ENCODE results near the gene CFAP410.

The CFAP410 gene

DNA sequence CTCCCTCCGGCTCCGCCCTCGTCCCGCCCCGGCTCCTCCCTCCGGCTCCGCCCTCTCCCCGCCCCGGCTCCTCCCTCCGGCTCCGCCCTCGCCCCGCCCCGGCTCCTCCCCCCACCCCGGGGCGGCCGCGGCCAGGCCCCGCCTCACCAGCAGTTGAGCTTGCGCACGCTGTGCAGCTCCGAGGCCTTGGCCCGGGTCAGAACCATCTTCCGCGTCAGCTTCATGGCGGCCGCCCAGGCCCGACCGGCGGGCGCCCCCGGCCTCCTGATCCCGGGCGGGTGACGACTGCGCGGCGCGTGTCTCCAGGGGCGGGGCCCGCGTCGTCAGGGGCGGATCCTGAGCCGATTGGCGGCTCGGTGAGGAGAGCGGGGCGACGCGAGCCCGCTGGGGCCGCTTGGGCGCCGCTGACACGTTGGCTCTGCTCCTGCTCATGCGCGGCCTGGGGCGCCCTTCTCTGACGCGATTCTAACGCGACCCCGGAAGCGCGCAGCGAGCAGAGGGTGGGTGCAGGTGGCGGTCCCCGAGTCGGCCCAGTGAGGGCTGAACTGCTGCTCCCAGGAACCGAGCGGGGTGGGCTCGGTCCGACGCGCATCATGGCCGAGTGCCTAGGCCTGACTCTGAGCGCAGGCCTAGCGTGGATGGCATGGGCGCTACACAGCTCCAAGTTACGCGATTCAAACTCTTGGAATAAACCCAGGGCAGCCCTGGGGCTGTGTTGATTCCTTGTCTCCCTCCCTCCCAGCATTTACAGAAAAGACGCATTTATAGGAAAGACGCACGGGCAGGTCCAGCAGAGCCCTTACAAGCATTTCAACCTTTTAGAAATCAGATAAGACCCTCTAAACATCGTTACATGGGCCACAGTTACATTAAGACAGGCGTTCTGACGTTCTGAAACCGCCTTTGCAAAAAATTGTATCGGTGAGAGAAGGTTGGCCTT, at the start of gene CFAP410:
Gene CFAP410, minus strand, starts transcription at position 420 of the 940 bp plus-strand sequence. Its CDS starts 196 bp downstream, at position 224.
- peaks cover 27% of the 10 kb centered on the region for H3K4me1 Mint-ChIP-seq
- peak within 1 kb of the TSS; percentile 98 for H3K4me3 Mint-ChIP-seq
- peak within 1 kb of the TSS; percentile 97 for H3K27ac Mint-ChIP-seq
- no peaks in the 10 kb centered on the region for H3K36me3 Mint-ChIP-seq
- H3K9me3 Mint-ChIP-seq, result no peaks in the 10 kb centered on the region
- H3K27me3 Mint-ChIP-seq, result no peaks in the 10 kb centered on the region

DNA sequence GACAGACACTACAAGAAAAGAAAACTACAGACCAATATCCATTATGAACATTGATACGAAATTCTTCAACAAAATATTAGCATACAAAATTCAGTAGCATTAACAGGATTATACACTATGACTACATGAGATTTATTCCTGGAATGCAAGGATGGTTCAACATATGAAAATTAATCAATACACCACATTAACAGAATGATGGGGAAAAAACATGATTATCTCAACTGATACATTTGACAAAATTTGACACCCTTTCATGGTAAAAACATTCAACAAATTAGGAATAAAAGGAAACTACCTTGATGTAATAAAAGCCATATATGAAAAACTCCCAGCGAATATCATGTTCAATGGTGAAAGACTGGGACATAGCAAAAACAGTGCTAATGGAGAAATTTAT, 45.8 kb upstream of the CFAP410 start:
- no peaks in the 10 kb centered on the region for H3K27me3 Mint-ChIP-seq
- H3K36me3 Mint-ChIP-seq, result peaks cover 20% of the 10 kb centered on the region
- no peak overlapping the region for H3K4me3 Mint-ChIP-seq
- H3K27ac Mint-ChIP-seq, result no peak overlapping the region
- H3K9me3 Mint-ChIP-seq, result peaks cover 5% of the 10 kb centered on the region
- H3K4me1 Mint-ChIP-seq, result no peaks in the 10 kb centered on the region

DNA sequence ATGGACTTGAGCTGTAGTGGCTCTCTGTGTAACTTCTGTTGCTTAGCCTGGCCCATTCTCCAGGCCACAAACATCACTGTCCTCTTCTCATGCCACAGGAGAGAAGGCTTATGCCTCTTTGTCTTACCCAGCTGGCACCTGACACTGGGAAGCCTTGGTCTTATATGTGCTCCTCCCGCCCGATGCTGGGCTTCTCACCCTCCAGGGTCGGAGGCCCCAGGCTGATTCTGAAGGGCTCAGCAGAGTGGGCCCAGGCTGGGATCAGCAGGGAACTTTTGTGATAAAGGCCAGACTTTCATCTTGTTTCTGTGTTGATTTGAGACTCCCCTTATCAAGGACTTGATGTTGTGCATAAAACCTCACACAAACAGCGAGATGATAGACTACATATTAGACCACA, 44.0 kb upstream of the CFAP410 start:
- peaks cover 5% of the 10 kb centered on the region for H3K9me3 Mint-ChIP-seq
- H3K36me3 Mint-ChIP-seq, result peaks cover 20% of the 10 kb centered on the region
- no peak overlapping the region for H3K27ac Mint-ChIP-seq
- H3K4me1 Mint-ChIP-seq, result no peaks in the 10 kb centered on the region
- H3K4me3 Mint-ChIP-seq, result no peak overlapping the region
- H3K27me3 Mint-ChIP-seq, result no peaks in the 10 kb centered on the region

DNA sequence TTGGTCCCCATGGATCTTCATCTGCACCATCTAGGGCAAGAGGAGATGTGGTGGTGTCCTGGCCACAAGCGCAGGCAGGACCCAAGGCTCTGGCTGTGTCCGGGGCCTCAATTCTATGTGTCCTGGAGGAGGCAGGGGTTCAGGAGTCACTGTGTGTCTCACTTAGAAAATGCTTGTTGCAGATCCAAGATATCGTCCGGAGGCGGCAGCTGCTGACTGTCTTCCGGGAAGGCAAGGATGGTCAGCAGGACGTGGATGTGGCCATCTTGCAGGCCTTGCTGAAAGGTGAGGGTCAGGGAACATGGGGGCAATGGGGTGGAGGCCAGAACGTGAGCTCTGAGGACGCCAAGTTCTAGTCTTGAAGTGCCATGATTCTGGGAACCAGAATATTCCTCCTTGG, 43.3 kb upstream of the CFAP410 start:
- Mint-ChIP-seq H3K36me3 (peaks cover 19% of the 10 kb centered on the region), H3K27me3 (no peaks in the 10 kb centered on the region), H3K9me3 (peaks cover 5% of the 10 kb centered on the region), H3K4me1 (no peaks in the 10 kb centered on the region), H3K4me3 (no peak overlapping the region), H3K27ac (no peak overlapping the region)

DNA sequence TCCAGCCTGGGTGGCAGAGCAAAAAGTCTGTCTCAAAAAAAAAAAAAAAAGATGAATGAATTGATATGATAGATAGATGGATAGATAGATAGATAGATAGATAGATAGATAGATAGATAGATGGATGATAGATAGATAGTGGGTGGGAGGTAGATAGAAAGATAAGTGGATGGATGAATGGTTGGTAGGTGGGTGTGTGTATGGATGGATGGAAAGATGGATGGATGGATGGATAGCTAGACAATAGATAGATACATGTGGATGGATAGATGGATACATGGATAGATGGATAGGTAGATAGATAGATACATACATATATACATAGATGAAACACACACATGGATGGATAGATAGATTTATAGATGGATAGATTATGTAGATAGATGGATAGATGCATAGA, 42.7 kb upstream of the CFAP410 start:
- Mint-ChIP-seq H3K9me3 (peaks cover 5% of the 10 kb centered on the region), H3K36me3 (peaks cover 19% of the 10 kb centered on the region), H3K27ac (no peak overlapping the region), H3K4me3 (no peak overlapping the region), H3K4me1 (no peaks in the 10 kb centered on the region), H3K27me3 (no peaks in the 10 kb centered on the region)

DNA sequence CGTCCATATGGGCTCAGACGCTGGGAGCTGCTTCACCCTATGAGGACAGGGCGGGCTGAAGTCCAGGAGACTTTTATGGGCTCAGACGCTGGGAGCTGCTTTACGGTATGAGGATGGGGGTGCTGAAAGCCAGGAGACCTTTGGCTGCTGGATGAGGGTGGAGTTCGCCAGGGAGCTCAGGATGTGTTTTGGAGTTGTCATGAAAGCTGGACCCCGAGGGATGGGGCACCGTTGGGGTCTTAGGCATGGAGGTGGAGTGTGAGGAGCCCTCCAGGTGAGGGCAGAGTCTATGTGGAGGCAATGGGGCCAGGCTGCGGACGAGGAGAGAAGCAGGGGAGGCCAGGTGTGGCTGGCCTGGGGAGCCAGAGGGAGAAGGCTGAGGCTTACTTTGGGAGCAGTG, 41.7 kb upstream of the CFAP410 start:
- no peak overlapping the region for H3K27ac Mint-ChIP-seq

DNA sequence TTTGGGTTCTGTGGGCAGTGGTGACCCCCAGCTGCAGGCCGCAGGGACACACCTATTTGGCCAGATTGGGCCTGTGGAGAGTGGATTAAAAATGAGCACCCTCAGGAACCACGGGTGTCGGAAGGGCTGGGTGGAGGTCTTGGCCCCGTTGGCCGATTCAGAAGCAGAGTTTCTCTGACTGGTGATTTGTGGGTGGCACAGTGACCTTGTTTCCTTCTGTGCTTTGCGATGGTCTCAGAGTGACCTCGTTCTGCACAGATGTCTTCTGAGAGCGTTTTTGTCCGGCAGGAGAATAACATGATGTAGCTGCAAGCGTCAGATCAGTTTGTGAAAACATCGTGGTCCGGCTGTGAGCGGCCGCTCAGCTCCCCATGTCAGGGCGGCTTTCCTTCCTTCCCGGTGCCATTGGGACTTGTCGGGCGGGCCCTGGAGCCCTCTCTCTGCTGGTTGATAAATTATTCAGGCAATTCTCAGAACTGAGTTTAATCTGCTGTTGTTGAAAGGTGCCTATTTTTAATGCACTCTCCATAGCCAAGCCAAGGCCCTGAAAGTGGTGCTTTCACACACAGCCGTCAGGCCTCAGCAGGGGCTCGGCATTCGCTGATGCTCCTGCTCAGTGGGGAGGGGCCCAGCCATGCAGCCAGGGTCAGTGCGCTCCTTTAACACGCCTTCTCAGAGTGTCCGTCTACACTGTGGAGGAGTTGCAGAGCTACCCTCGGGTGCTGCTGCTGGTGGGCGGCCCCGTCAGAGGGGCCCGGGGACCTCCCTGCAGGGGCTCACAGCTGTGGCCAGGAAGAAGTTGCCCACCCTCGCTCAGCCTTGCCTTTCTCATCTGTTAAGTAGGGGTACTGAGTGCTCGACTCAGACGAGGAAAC, 41.0 kb upstream of the CFAP410 start:
- Mint-ChIP-seq H3K27me3 (no peaks in the 10 kb centered on the region), H3K4me1 (peaks cover 9% of the 10 kb centered on the region), H3K9me3 (peaks cover 5% of the 10 kb centered on the region), H3K36me3 (peaks cover 19% of the 10 kb centered on the region), H3K4me3 (no peak overlapping the region), H3K27ac (no peak overlapping the region)

More for the DNA sequence above, 41.7 kb upstream of the CFAP410 start:
- Mint-ChIP-seq H3K4me1 (peaks cover 2% of the 10 kb centered on the region), H3K27me3 (no peaks in the 10 kb centered on the region), H3K4me3 (no peak overlapping the region), H3K36me3 (peaks cover 19% of the 10 kb centered on the region), H3K9me3 (peaks cover 5% of the 10 kb centered on the region)

DNA sequence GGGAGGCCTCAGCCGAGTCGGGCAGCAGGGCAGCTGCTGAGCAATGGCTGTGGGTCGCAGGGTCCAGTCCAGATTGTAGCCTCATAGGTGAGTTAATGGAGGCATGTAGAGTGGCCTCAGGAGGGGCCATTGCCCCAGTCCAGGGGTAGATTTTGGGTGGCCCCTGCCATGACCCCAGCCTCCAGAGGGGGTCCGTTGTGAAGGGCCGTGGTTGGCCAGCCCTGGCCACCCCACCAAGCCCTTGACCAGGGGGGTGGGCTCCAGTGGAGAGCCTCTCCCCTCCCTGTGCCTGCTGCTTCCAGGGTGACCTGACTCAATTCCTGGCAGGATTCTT, 40.3 kb upstream of the CFAP410 start:
- H3K4me3 Mint-ChIP-seq, result no peak overlapping the region
- peaks cover 15% of the 10 kb centered on the region for H3K4me1 Mint-ChIP-seq
- H3K36me3 Mint-ChIP-seq, result peaks cover 18% of the 10 kb centered on the region
- H3K27ac Mint-ChIP-seq, result no peak overlapping the region
- peaks cover 5% of the 10 kb centered on the region for H3K9me3 Mint-ChIP-seq
- no peaks in the 10 kb centered on the region for H3K27me3 Mint-ChIP-seq

DNA sequence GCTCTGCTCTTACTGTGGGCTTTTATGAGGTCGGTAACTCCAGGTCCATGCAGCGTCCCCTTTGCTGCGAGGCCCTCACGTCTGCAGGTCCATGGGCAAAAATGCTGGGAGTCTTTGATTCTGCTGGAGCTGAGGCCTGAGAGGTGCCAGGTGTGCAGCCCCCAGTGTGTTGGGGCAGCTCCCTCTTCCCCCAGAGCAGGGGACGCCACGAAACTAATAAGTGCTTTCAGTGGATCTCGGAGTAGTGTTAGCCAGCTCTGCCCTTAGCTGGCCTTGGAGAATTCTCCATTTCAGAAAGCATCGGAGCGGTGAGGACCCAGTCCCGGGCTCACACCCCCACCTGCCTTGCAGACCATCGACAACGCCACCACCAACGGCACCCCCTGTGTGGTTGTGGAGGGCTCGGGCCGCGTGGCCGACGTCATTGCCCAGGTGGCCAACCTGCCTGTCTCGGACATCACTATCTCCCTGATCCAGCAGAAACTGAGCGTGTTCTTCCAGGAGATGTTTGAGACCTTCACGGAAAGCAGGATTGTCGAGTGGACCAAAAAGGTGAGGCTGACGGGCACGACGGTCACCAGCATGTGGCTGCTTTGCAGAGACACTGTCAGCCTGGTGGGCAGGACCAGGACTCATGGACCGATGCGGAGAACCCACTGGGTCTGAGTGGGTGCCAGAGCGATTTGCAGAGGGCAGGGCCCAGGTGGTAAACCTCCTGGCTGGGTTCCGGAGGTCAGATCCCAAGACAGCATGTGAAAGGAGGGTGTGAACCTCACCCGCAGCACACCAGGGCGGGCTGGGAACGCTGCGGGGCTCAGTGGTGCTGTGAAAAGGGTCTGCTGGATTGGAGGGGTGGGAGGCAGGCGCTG, 39.7 kb upstream of the CFAP410 start:
- peaks cover 16% of the 10 kb centered on the region for H3K36me3 Mint-ChIP-seq
- H3K4me3 Mint-ChIP-seq, result no peak overlapping the region
- H3K27me3 Mint-ChIP-seq, result no peaks in the 10 kb centered on the region
- H3K4me1 Mint-ChIP-seq, result peaks cover 15% of the 10 kb centered on the region
- peaks cover 5% of the 10 kb centered on the region for H3K9me3 Mint-ChIP-seq
- no peak overlapping the region for H3K27ac Mint-ChIP-seq

DNA sequence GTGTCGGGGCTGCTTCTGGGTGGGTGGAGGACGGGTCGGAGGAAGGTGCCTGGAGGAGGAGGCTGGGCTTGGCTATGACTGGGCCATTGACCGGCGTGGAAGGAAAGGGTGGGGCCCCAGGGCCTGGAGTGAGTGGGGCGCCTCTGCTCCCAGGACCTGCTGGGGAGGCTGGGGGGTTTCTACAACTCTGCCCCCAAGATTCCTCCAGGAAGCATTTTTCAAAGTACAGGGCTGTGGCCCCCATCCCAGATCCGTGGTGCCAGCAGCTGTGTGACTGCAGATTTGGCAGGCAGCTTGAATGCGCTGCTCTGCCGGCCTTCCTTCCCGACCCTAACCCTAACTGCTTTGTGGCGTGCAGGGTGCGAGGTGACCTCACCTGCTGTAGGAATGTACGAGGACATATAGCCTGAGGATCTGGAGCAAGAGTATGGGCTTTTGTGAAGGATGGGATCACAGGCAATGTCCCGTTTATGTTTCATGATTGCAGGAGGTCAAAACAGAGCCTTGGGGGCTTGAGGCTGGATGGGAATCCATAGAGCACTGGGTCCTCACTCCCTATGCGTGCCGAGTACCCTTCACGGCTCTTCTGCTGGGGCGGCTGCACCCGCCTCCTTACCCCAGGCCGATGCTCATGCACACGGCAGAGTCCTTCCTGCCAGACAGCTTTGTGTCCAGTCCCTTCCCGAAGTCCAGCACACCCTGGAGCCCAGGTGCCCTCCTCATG, 38.9 kb upstream of the CFAP410 start:
- H3K36me3 Mint-ChIP-seq, result peaks cover 8% of the 10 kb centered on the region
- H3K4me3 Mint-ChIP-seq, result no peak overlapping the region
- H3K9me3 Mint-ChIP-seq, result no peaks in the 10 kb centered on the region
- peaks cover 18% of the 10 kb centered on the region for H3K4me1 Mint-ChIP-seq
- H3K27me3 Mint-ChIP-seq, result no peaks in the 10 kb centered on the region
- H3K27ac Mint-ChIP-seq, result no peak overlapping the region

DNA sequence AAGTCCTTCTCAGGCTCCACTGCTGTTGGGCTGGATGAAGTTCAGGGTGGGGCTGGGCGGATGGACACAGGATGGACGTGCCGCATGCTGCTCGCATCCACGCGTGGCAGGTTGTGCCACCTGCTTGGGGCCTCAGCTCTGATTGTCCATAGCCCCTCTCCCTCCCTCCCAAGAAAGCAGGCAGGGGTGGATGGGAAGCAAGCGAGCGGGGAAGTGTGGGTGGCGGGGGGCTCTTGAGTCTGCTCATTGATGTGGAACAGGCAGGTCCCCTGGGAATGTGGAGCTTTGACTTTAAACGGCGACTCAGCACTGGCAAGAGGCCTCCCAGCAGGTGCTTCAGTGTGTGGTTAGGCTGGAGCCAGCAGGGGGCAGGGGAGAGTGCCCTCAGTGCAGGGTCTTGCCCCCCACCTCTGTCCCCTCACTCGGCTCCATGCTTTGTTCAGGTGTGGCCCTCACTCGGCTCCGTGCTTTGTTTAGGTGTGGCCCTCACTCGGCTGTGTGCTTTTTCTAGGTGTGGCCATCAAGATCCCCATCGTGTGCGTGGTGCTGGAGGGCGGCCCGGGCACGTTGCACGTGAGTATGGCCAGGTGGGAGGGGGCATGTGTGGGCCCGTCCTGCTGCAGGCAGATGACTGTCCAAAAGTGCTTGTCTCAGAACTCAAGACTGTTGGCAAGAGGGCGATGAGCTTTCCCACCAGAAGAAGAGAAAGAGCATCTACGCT, 38.2 kb upstream of the CFAP410 start:
- Mint-ChIP-seq H3K9me3 (no peaks in the 10 kb centered on the region), H3K4me1 (peaks cover 18% of the 10 kb centered on the region), H3K27ac (no peak overlapping the region), H3K36me3 (peaks cover 8% of the 10 kb centered on the region), H3K4me3 (no peak overlapping the region), H3K27me3 (no peaks in the 10 kb centered on the region)

DNA sequence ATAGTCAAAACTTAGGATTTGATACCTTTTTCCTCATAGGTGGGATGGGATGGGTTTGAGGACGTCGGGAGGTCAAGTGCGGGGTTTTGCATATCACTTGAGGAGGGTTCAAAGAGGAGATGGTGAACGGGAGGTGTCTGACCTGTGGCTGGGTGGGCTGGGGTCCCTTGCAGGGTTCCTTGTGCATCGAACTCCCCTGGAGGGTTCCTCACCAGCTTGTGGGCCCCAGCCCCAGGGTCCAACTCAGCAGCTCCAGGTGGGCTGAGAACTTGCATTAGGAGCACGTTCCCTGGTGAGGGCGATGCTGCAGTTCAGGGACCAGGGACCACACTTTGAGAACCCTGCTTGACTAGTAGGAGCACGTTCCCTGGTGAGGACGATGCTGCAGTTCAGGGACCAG, 37.4 kb upstream of the CFAP410 start:
- Mint-ChIP-seq H3K36me3 (peaks cover 6% of the 10 kb centered on the region), H3K4me1 (peaks cover 18% of the 10 kb centered on the region), H3K9me3 (no peaks in the 10 kb centered on the region), H3K27me3 (no peaks in the 10 kb centered on the region), H3K4me3 (no peak overlapping the region), H3K27ac (no peak overlapping the region)

DNA sequence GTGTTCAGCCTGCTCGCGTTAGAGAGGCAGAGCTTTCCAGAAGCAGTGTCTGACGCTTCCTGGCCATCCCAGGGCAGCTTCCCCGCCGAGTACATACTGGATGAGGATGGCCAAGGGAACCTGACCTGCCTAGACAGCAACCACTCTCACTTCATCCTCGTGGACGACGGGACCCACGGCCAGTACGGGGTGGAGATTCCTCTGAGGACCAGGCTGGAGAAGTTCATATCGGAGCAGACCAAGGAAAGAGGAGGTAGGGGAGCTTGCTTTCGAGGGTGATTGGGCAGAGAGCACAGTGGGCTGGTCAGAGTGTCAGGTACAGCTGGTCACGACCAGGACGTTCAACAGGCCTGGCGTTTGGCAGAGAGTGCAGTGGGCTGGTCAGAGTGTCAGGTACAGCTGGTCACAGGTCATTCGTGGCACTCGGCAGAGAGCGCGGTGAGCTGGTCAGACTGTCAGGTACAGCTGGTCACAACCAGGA, 36.6 kb upstream of the CFAP410 start:
- peaks cover 18% of the 10 kb centered on the region for H3K4me1 Mint-ChIP-seq
- H3K27me3 Mint-ChIP-seq, result no peaks in the 10 kb centered on the region
- H3K9me3 Mint-ChIP-seq, result no peaks in the 10 kb centered on the region
- H3K36me3 Mint-ChIP-seq, result peaks cover 6% of the 10 kb centered on the region
- no peak overlapping the region for H3K27ac Mint-ChIP-seq
- H3K4me3 Mint-ChIP-seq, result no peak overlapping the region

DNA sequence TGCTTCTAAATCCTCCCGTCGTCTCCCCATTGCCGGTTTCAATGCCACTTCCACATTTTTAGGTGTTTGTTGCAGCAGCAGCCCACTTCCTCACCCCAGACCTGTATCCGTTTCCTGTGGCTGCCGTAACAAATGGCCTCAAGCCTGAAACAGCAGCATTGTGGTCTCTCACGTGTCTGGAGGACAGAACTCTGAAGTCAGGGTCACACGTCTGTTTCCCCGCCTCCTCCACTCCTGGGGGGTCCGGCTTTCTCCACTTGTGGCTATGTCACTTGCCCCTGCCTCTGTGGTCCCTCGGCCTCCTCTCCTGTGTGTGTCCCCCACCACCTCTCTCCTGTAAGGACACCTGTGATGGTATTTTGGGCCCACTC, 36.1 kb upstream of the CFAP410 start:
- Mint-ChIP-seq H3K36me3 (peaks cover 6% of the 10 kb centered on the region), H3K9me3 (no peaks in the 10 kb centered on the region), H3K4me3 (peak overlapping the region; percentile 19)

More for the DNA sequence above, 36.1 kb upstream of the CFAP410 start:
- Mint-ChIP-seq H3K27me3 (no peaks in the 10 kb centered on the region), H3K4me1 (peaks cover 18% of the 10 kb centered on the region), H3K27ac (no peak overlapping the region)

Measured in activated naive CD4-positive, alpha-beta T cell treated with anti-CD3 and anti-CD28 coated beads, Interleukin-2, amount 50 U/mL, for 24 hours (primary cell).